Vagina (tissue), 2 donors: ENCODE measurements around the gene HOXD11. TPM values are rescaled to one million over a fixed set of nuclear protein-coding genes. Genes with fewer than 3 reads are reported as not detected.
A peak's percentile ranks its signal among the peaks of the same experiment; 100 is the strongest.

Source experiments
- DNase-seq, 2 donors: peaks; one replicate each; pipeline ENCODE4 v3.0.0-alpha.2; 2017; ENCODE audit errors: extremely low spot score in 2 of 2
- H3K27ac ChIP-seq: fragments of 200-600 bp; sonication (generic); one replicate; pipeline ENCODE4 v1.5.1; 2019
- H3K27me3 ChIP-seq: fragments of 200-600 bp; sonication (generic); one replicate; pipeline ENCODE4 v1.5.1; 2019
- H3K36me3 ChIP-seq, 2 donors: fragments of 200-600 bp; sonication (generic); one replicate each; pipeline ENCODE4 v1.5.1; 2017 to 2019
- H3K4me1 ChIP-seq: fragments of 200-600 bp; sonication (generic); one replicate; pipeline ENCODE4 v1.5.1; 2019
- H3K4me3 ChIP-seq, 2 donors: fragments of 200-600 bp; sonication (generic); 1 replicate in 1 of 2; 2 replicates in 1 of 2; pipeline ENCODE4 v1.5.1; 2016 to 2019
- H3K9me3 ChIP-seq: fragments of 200-600 bp; sonication (generic); one replicate; pipeline ENCODE4 v1.5.1; 2019
- POLR2A ChIP-seq, 2 donors: fragments of 450-650 bp; IDR thresholded peaks; one replicate each; pipeline ENCODE4 v1.6.1; 2017; ENCODE audit warnings: antibody characterized with exemption in 2 of 2, mild to moderate bottlenecking in 2 of 2, moderate library complexity in 2 of 2
- POLR2AphosphoS5 ChIP-seq, 2 donors: sonication (generic); formaldehyde crosslinking; IDR thresholded peaks; one replicate each; pipeline ENCODE4 v1.9.0; 2017; ENCODE audit warnings: antibody characterized with exemption in 2 of 2, mild to moderate bottlenecking in 2 of 2, low read depth in 1 of 2; ENCODE audit not compliant: insufficient read depth in 1 of 2
- intact Hi-C: fragments of 100-400 bp; cut with DNase I; formaldehyde crosslinking; loops from one replicate; pipeline ENCODE4 v1.15.1; 2023
- total RNA-seq: library from RNA; depleted of rRNA; stranded (reverse); fragments of >200 nt; gene quantifications from one replicate; pipeline ENCODE4 v1.2.3, GENCODE V29; 2016
- TF ChIP-seq, protein P1 (sequence below), 3 experiments: fragments of 450-650 bp in 2 of 3; fragments of 200-600 bp in 1 of 3; sonication (generic) in 1 of 3; IDR thresholded peaks; one replicate each; pipeline ENCODE4 v1.5.1; 2017 to 2019; ENCODE audit warnings: antibody characterized with exemption in 3 of 3, mild to moderate bottlenecking in 2 of 3, moderate library complexity in 2 of 3

The HOXD11 gene
- total RNA-seq, 1 donor from 2014 or later = 19.4 TPM

DNA sequence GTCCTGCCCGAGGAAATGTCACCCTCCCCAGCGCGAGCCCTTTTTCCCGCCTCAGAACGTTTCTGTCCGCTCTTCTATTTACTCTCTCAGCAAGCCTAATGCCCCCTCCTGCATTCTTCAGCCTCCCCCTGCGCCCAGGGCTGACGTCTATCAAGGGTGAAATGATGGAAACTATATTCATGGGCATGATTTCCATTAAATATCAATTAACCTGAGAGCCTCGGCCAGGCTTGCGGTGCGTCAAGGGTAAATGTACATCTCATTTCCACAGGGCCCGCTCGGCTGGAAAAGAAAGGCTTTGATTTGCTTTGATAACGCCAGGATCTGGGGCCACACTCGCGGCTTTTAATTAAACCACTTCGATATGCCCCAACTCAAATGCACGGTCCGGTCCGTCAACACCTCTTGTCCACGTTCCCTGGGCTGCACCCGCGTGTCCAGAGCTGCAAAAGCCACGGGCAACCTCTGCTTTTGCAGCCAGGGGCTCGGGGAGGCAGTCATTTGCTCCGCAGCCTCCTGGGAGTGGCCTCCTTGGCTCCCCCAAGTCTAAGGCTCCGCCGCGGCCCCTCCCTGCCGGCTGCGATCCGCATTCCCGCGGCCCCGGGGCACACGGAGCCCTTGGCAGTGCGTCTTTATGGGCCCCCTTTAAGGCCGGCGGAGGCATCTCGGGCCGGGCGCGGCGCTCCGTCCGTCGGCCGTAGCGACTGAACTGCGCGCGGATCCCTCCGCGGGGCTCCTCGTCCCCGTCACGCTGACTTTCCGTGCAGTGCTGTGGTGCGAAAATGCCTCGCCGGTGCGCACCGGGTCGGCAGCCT lies 22.1 kb downstream of the HOXD11 start, which contains the start of gene HOXD8:
Gene HOXD8 (plus strand): TSS at position 724 of the 815 bp plus-strand sequence. CDS start 662 bp downstream, outside the sequence.
- peaks cover 17% of the 10 kb centered on the region for H3K4me1 ChIP-seq
- peak within 1 kb of the TSS; percentile 83 for H3K27ac ChIP-seq
- no peak for DNase-seq
- TF ChIP-seq, protein P1, sequence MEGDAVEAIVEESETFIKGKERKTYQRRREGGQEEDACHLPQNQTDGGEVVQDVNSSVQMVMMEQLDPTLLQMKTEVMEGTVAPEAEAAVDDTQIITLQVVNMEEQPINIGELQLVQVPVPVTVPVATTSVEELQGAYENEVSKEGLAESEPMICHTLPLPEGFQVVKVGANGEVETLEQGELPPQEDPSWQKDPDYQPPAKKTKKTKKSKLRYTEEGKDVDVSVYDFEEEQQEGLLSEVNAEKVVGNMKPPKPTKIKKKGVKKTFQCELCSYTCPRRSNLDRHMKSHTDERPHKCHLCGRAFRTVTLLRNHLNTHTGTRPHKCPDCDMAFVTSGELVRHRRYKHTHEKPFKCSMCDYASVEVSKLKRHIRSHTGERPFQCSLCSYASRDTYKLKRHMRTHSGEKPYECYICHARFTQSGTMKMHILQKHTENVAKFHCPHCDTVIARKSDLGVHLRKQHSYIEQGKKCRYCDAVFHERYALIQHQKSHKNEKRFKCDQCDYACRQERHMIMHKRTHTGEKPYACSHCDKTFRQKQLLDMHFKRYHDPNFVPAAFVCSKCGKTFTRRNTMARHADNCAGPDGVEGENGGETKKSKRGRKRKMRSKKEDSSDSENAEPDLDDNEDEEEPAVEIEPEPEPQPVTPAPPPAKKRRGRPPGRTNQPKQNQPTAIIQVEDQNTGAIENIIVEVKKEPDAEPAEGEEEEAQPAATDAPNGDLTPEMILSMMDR (IDR thresholded peaks at IDR 0.05) = no peak
- TF ChIP-seq POLR2A (IDR thresholded peaks at IDR 0.05) (peak in 1 of 2 donors; percentile 21), POLR2AphosphoS5 (IDR thresholded peaks at IDR 0.05; ENCODE audit: insufficient read depth in 1 of 2, low read depth in 1 of 2) (peak in 1 of 2 donors; percentile 67)
- peak within 1 kb of the TSS; percentile 46 to 58 for H3K4me3 ChIP-seq
- no peaks in the 10 kb centered on the region for H3K36me3 ChIP-seq
- intact Hi-C loops = loop anchor here (5.0 to 10.0 kb wide), 2 partner anchors 508 to 1016 kb away; no protein-coding TSS in a partner anchor
- no peaks in the 10 kb centered on the region for H3K9me3 ChIP-seq
- peaks cover 5% of the 10 kb centered on the region for H3K27me3 ChIP-seq

DNA sequence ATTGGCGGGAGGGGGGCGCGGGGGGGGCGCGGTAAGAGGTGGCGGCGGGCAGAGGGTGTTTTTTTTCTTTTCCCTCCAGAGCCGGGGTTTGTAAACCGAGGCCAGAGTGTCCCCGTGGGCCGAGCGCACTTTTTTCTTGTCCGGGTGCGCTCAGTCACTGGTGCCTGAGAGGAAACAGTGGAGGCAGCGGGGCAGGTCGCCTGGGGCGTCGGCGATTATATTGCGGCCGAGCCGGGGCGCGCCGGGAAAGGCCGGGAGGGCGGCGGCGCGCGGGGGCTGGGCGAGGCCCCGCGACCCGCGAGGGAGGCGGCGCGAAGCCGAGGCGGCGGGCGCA lies 22.7 kb downstream of the HOXD11 start:
- no peak for DNase-seq
- peaks cover 5% of the 10 kb centered on the region for H3K27me3 ChIP-seq
- intact Hi-C loops = loop anchor here (1.0 to 10.0 kb wide), 3 partner anchors 22 to 1015 kb away; partner anchors contain the start of gene HOXD11
- H3K9me3 ChIP-seq = no peaks in the 10 kb centered on the region
- H3K4me3 ChIP-seq = peak overlapping the region; percentile 46 to 58
- no peaks in the 10 kb centered on the region for H3K36me3 ChIP-seq
- TF ChIP-seq POLR2A (IDR thresholded peaks at IDR 0.05) = no peak
- TF ChIP-seq POLR2AphosphoS5 (IDR thresholded peaks at IDR 0.05; ENCODE audit: insufficient read depth in 1 of 2, low read depth in 1 of 2) = no peak
- TF ChIP-seq, protein P1 (IDR thresholded peaks at IDR 0.05) = no peak
- peak overlapping the region; percentile 83 for H3K27ac ChIP-seq
- peaks cover 17% of the 10 kb centered on the region for H3K4me1 ChIP-seq

DNA sequence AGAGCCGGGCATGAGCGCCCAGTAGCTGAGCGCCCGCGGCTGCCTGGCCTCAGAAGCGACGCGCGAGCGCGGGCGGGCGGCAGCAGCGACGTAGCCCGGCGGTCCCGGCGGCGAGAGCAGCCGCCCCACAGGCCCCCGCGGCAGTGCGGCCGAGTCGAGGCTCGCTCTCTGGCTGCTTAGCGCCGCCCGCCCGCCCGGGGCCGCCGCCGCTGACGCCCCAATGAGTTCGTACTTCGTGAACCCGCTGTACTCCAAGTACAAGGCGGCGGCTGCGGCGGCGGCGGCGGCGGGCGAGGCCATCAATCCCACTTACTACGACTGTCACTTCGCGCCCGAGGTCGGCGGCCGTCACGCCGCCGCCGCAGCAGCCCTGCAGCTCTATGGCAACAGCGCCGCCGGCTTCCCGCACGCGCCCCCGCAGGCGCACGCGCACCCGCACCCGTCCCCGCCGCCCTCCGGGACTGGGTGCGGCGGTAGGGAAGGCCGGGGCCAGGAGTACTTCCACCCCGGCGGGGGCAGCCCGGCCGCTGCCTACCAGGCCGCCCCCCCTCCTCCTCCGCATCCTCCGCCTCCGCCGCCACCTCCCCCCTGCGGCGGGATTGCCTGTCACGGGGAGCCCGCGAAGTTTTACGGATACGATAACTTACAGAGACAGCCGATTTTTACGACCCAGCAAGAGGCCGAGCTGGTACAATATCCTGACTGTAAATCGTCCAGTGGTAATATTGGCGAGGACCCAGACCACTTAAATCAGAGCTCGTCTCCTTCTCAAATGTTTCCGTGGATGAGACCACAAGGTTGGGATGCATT lies 23.3 kb downstream of the HOXD11 start:
- TF ChIP-seq, protein P1 (IDR thresholded peaks at IDR 0.05) = no peak
- TF ChIP-seq POLR2AphosphoS5 (IDR thresholded peaks at IDR 0.05; ENCODE audit: insufficient read depth in 1 of 2, low read depth in 1 of 2) (peak in 1 of 2 donors; percentile 23), POLR2A (IDR thresholded peaks at IDR 0.05) (peak in 1 of 2 donors; percentile 7)
- Histone ChIP-seq H3K36me3 (no peaks in the 10 kb centered on the region), H3K9me3 (no peaks in the 10 kb centered on the region), H3K4me3 (peak overlapping the region; percentile 46 to 58), H3K27ac (peak overlapping the region; percentile 83), H3K4me1 (peaks cover 17% of the 10 kb centered on the region), H3K27me3 (peaks cover 5% of the 10 kb centered on the region)
- DNase-seq = no peak
- intact Hi-C loops = loop anchor here (1.0 kb wide), 1 partner anchor 23 kb away; the partner anchor contains the start of gene HOXD11

DNA sequence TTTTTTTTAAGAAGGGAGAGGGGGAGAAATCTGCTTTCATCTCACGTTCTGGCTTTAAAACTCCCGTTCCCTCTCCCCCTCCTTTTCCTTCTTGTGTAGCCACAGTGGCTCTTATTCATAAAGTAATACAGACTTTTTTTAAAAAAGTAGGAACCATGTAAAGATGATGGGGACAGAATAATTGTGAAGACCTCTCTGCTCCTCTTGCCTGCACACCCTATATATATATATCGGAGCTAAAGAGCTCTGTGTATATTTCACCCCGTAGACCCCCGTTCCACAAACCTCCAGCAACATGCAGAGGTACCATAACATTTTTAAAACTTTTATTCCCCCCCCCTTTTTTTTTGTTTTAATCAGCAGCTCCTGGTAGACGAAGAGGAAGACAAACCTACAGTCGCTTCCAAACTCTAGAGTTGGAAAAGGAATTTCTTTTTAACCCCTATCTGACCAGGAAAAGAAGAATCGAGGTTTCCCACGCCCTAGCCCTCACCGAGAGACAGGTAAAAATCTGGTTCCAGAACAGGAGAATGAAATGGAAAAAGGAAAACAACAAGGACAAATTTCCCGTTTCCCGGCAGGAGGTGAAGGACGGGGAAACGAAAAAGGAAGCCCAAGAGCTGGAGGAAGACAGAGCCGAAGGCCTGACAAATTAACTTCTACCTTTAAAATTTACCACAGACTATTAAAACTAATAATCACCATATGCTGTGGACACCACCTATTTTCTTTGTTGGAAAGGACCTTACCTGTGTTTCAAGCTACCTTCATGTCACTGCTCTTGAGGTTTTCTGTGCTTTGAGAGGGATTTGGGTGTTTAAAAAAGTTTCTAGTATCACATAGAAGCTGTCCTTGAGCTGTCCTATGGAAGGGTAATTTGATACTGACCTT lies 24.1 kb downstream of the HOXD11 start:
- H3K36me3 ChIP-seq = no peaks in the 10 kb centered on the region
- DNase-seq = no peak
- H3K9me3 ChIP-seq = no peaks in the 10 kb centered on the region
- TF ChIP-seq, protein P1 (IDR thresholded peaks at IDR 0.05) = no peak
- no peak for TF ChIP-seq POLR2A (IDR thresholded peaks at IDR 0.05)
- TF ChIP-seq POLR2AphosphoS5 (IDR thresholded peaks at IDR 0.05; ENCODE audit: insufficient read depth in 1 of 2, low read depth in 1 of 2) = no peak
- intact Hi-C loops = loop anchor here (1.0 kb wide), 1 partner anchor 24 kb away; the partner anchor contains the start of gene HOXD11
- H3K27ac ChIP-seq = peak overlapping the region; percentile 83
- H3K27me3 ChIP-seq = peaks cover 5% of the 10 kb centered on the region
- H3K4me3 ChIP-seq = peak overlapping the region; percentile 46 to 58
- H3K4me1 ChIP-seq = peaks cover 20% of the 10 kb centered on the region
